K562 (cell line): ENCODE results near the gene HOXB4. TPM values are rescaled to one million over a fixed set of nuclear protein-coding genes. Genes with fewer than 3 reads are reported as not detected.
A peak's percentile ranks its signal among the peaks of the same experiment; 100 is the strongest.

Experiments
- ATAC-seq: fragments of 200-7000 bp; cut with Tn5 transposase; 3 replicates; pipeline ENCODE4 v1.9.1; 2020; ENCODE audit warnings: moderate library complexity
- BruUV-seq: library from RNA; stranded (reverse); fragments of 400-500 nt; replicated peaks from 2 replicates; lab custom pipeline; 2021; lab: Mats Ljungman, UMichigan
- CTCF ChIA-PET: fragments of 300-600 bp; formaldehyde crosslinking; extraction: SDS; loops from one replicate; lab custom pipeline; 2021; ENCODE audit warnings: low intra/inter-chr PET ratio; lab: Yijun Ruan, JAX
- POLR2A ChIA-PET: fragments of 300-600, 350-650 bp; sonication (Branson Sonifier 250); formaldehyde crosslinking; extraction: SDS; loops from one replicate; lab custom pipeline; 2021; ENCODE audit warnings: antibody characterized with exemption, inconsistent platforms; lab: Yijun Ruan, JAX
- DNase-seq, 4 experiments: peaks; one replicate each; pipeline versions ENCODE4 v3.0.0 to v3.0.0-alpha.2; 2011 to 2018; ENCODE audit warnings: low spot score in 3 of 4, mixed read lengths in 3 of 4; ENCODE audit errors: extremely low read depth in 1 of 4
- FAIRE-seq: peaks from 2 replicates; lab custom pipeline; 2011; peaks lifted over from hg19 to GRCh38; lab: Jason Lieb, UNC
- H2AFZ ChIP-seq: 2 replicates; pipeline ENCODE4 v1.6.0; 2011; ENCODE audit warnings: low read depth, low read length, control low read depth, inconsistent platforms
- H3K27ac ChIP-seq: fragments of 200-600 bp; 3 replicates; pipeline ENCODE4 v1.8.0; 2011; ENCODE audit warnings: low read depth, mild to moderate bottlenecking, control low read depth, inconsistent platforms, low read length, moderate library complexity, mixed read lengths; ENCODE audit errors: extremely low read depth
- H3K27me3 ChIP-seq, 2 experiments: fragments of 300-600 bp in 1 of 2; 2 replicates in 1 of 2; 3 replicates in 1 of 2; pipeline versions ENCODE4 v1.6.0 to v1.8.0; 2011; ENCODE audit warnings: inconsistent platforms in 2 of 2, low read length in 2 of 2, mild to moderate bottlenecking in 1 of 2, mixed read lengths in 1 of 2, moderate library complexity in 1 of 2; ENCODE audit not compliant: control insufficient read depth in 2 of 2, insufficient read depth in 2 of 2
- H3K36me3 ChIP-seq: fragments of 300-600 bp; 3 replicates; pipeline ENCODE4 v1.8.0; 2011; ENCODE audit warnings: mild to moderate bottlenecking, low read length, inconsistent platforms; ENCODE audit not compliant: control insufficient read depth, insufficient read depth
- H3K4me1 ChIP-seq, 2 experiments: fragments of 200-600 bp in 1 of 2; replicated peaks in 1 of 2; 2 replicates in 1 of 2; 3 replicates in 1 of 2; pipeline versions ENCODE4 v1.5.1 to v1.8.0; 2011; ENCODE audit warnings: inconsistent platforms in 2 of 2, low read length in 2 of 2, mild to moderate bottlenecking in 1 of 2, mixed read lengths in 1 of 2, moderate library complexity in 1 of 2; ENCODE audit not compliant: control insufficient read depth in 2 of 2, insufficient read depth in 2 of 2
- H3K4me2 ChIP-seq: 2 replicates; pipeline ENCODE4 v1.6.1; 2011; ENCODE audit warnings: low read length, control low read depth, inconsistent platforms, mixed read lengths; ENCODE audit not compliant: insufficient read depth
- H3K4me3 ChIP-seq: fragments of 200-600 bp; sonication (generic), shearing (Covaris generic); 2 replicates; pipeline ENCODE4 v1.5.1; 2016; ENCODE audit warnings: control low read depth, inconsistent platforms
- H3K79me2 ChIP-seq: fragments of 200-600 bp; 3 replicates; pipeline ENCODE4 v1.8.0; 2011; ENCODE audit warnings: low read length, inconsistent platforms; ENCODE audit not compliant: control insufficient read depth, insufficient read depth
- H3K9ac ChIP-seq, 2 experiments: 2 replicates each; pipeline versions ENCODE4 v1.6.0 to v1.6.1; 2011; ENCODE audit warnings: low read depth in 2 of 2, low read length in 2 of 2, control low read depth in 1 of 2, inconsistent platforms in 1 of 2, mild to moderate bottlenecking in 1 of 2, mixed read lengths in 1 of 2; ENCODE audit not compliant: insufficient read depth in 1 of 2
- H3K9me1 ChIP-seq: one replicate; pipeline ENCODE4 v1.6.0; 2011; ENCODE audit warnings: inconsistent platforms, mild to moderate bottlenecking, low read length, moderate library complexity; ENCODE audit not compliant: control insufficient read depth, insufficient read depth
- H3K9me3 ChIP-seq: replicated peaks from 2 replicates; pipeline ENCODE4 v1.5.1; 2011; ENCODE audit warnings: low read depth, low read length, inconsistent platforms; ENCODE audit not compliant: control insufficient read depth, insufficient read depth
- H4K20me1 ChIP-seq: replicated peaks from 2 replicates; pipeline ENCODE4 v1.6.1; 2011; ENCODE audit warnings: low read length, inconsistent platforms, mixed read lengths; ENCODE audit not compliant: control insufficient read depth, insufficient read depth
- AFF4 ChIP-seq: sonication (generic); formaldehyde crosslinking; IDR thresholded peaks from 2 replicates; pipeline ENCODE4 v1.8.0; 2023; ENCODE audit warnings: mild to moderate bottlenecking, missing genetic modification reagents
- BACH1 ChIP-seq: fragments of 200-800 bp; sonication (Bioruptor generic); IDR thresholded peaks from 2 replicates; pipeline ENCODE4 v1.6.1; 2016; ENCODE audit warnings: missing genetic modification characterization, missing compliant biosample characterization
- CHD1 ChIP-seq: fragments of 200-600 bp; sonication (generic); IDR thresholded peaks from one replicate; pipeline ENCODE4 v1.6.1; 2012; ENCODE audit warnings: mild to moderate bottlenecking, moderate library complexity, low read length, inconsistent platforms
- E2F3 ChIP-seq: fragments of 250-450 bp; sonication (Bioruptor Pico); IDR thresholded peaks from 2 replicates; pipeline ENCODE4 v1.4.0; 2020; ENCODE audit warnings: mild to moderate bottlenecking
- GABPA ChIP-seq: fragments of 200-800 bp; sonication (Bioruptor generic); conservative IDR thresholded peaks from 2 replicates; pipeline ENCODE4 v1.6.1; 2016; ENCODE audit warnings: low read depth, missing genetic modification characterization, missing compliant biosample characterization
- KDM5B ChIP-seq: fragments of 200-600 bp; sonication (generic); IDR thresholded peaks from 2 replicates; pipeline ENCODE4 v1.6.1; 2012; ENCODE audit warnings: low read depth, mild to moderate bottlenecking, moderate library complexity, low read length, control low read depth, inconsistent platforms; ENCODE audit not compliant: insufficient replicate concordance
- NR2F6 ChIP-seq: fragments of 450-650 bp; formaldehyde crosslinking; IDR thresholded peaks from 2 replicates; pipeline ENCODE4 v1.4.0; 2020; ENCODE audit warnings: mild to moderate bottlenecking
- RAD21 ChIP-seq, 2 experiments: fragments of 250-450 bp in 1 of 2; fragments of 450-650 bp in 1 of 2; sonication (Bioruptor Pico) in 1 of 2; formaldehyde crosslinking in 1 of 2; IDR thresholded peaks in 1 of 2; conservative IDR thresholded peaks in 1 of 2; 2 replicates each; pipeline versions ENCODE4 v1.4.0 to v1.8.0; 2020 to 2022; ENCODE audit warnings: mild to moderate bottlenecking in 2 of 2, moderate library complexity in 1 of 2
- ZNF436 ChIP-seq: fragments of 250-450, 450-650 bp; sonication (Bioruptor Pico); formaldehyde crosslinking; IDR thresholded peaks from 2 replicates; pipeline ENCODE4 v1.7.0; 2020; ENCODE audit warnings: mild to moderate bottlenecking
- WGBS: fragments of 100-300 bp; shearing (Covaris generic); methylation state at CpG from one replicate; pipeline ENCODE4 v1.1.6; 2016; ENCODE audit warnings: low coverage, mixed read lengths; ENCODE audit not compliant: insufficient coverage; ENCODE audit errors: missing lambda C conversion rate; 5-methylcytosine and 5-hydroxymethylcytosine counted together
- in situ Hi-C: fragments of 300-500 bp; cut with MboI; formaldehyde crosslinking; loops from 4 replicates; pipeline ENCODE4 v1.15.0; 2018; ENCODE audit warnings: inconsistent platforms, mixed read lengths
- intact Hi-C: fragments of 100-400 bp; cut with micrococcal nuclease; formaldehyde crosslinking; loops from 2 replicates; pipeline ENCODE4 v1.14.2; 2022
- polyA plus RNA-seq, 8 experiments: library from polyadenylated mRNA; depleted of rRNA in 4 of 8; stranded (reverse) in 5 of 8; unstranded in 3 of 8; fragments of >200 nt; fragmentation: Nextera tagmentation in 2 of 8; fragmentation: Illumina TruSeq in 1 of 8; extraction: Ambion mirVana in 2 of 8; extraction: Trizol in 1 of 8; gene quantifications; 2 replicates each; pipeline versions ENCODE4 v1.2.1 to v1.2.3, GENCODE V29; 2011 to 2014; ENCODE audit warnings: inconsistent platforms in 1 of 8, missing spikeins in 1 of 8
- total RNA-seq, 7 experiments: library from RNA; depleted of rRNA in 6 of 7; stranded (reverse); fragments of >200 nt in 6 of 7; fragmentation: Illumina TruSeq in 2 of 7; extraction: Trizol in 2 of 7; gene quantifications; 2 replicates each; pipeline versions ENCODE4 v1.2.1 to v1.2.3, GENCODE V29; 2011 to 2021; ENCODE audit warnings: low replicate concordance in 1 of 7

HOXB4 gene
- total and polyA plus RNA-seq, 9 of the 15 experiments (the other 6 are each of a cell fraction or from before 2014, with no cell fraction given), result 1.6 to 34.9 (median 14.9) TPM

GRCh38 chr17:48579471-48579759, 1.3 kb upstream of the HOXB4 start:
- H3K27ac ChIP-seq, result peak overlapping the region; percentile 95
- H3K4me3 ChIP-seq, result peak overlapping the region; percentile 71

GRCh38 chr17:48578616-48579470, 693 bp upstream of the HOXB4 start:
- peaks cover 43 to 51% of the 10 kb centered on the region in 2 experiments for H3K4me1 ChIP-seq
- H3K4me2 ChIP-seq, result peak overlapping the region; percentile 93
- peaks cover 98% of the 10 kb centered on the region for H3K79me2 ChIP-seq
- in situ Hi-C loops (no loop called here), intact Hi-C loops (loop anchor here (1.0 kb wide), 1 partner anchor 32 kb away; no protein-coding TSS in a partner anchor)
- ChIA-PET POLR2A (interaction anchor here (0.6 to 1.0 kb wide), 5 partner anchors 17 to 483 kb away, joined by 3 read pairs; no protein-coding TSS in a partner anchor), CTCF (interaction anchor here (0.7 kb wide), 1 partner anchor 239 kb away, joined by 4 read pairs; no protein-coding TSS in a partner anchor)
- no peaks in the 10 kb centered on the region for H3K27me3 ChIP-seq
- FAIRE-seq (no peak), ATAC-seq (peak; percentile 28), DNase-seq (peak in 3 of 4 experiments; percentile 57 to 62 (median 60))
- H4K20me1 ChIP-seq, result no peaks in the 10 kb centered on the region
- WGBS, result under 1% methylated on average over 41 of the region's 43 CpGs
- H3K9me1 ChIP-seq, result no peaks in the 10 kb centered on the region
- no peaks in the 10 kb centered on the region for H3K9me3 ChIP-seq
- peak overlapping the region; percentile 61; the same call in 1 of the 2 replicates for H2AFZ ChIP-seq
- peaks cover 25% of the 10 kb centered on the region; the same call in 2 of the 3 replicates for H3K36me3 ChIP-seq
- H3K27ac ChIP-seq, result peak overlapping the region; percentile 95
- BruUV-seq, result TSS peak; percentile 62
- H3K9ac ChIP-seq, result peak overlapping the region; percentile 95 to 97
- peak overlapping the region; percentile 71 for H3K4me3 ChIP-seq
- 0 out of 2 replicates have a peak, but pooled peaks have one; percentile 24 for TF ChIP-seq E2F3 (CRISPR knock-in tag)
- TF ChIP-seq KDM5B, result peak; percentile 34
- TF ChIP-seq NR2F6 (CRISPR knock-in tag), result 0 out of 2 replicates have a peak, but pooled peaks have one; percentile 19
- no peak; the same call in 1 of the 2 replicates for TF ChIP-seq BACH1 (tag)
- peak; percentile 67 for TF ChIP-seq CHD1
- no peak for TF ChIP-seq AFF4 (CRISPR knock-in tag)
- TF ChIP-seq RAD21 (CRISPR knock-in tag; conservative IDR thresholded peaks at IDR 0.05 in 1 of 2, IDR thresholded peaks at IDR 0.05 in 1 of 2), result 0 out of 4 replicates have a peak, but pooled peaks of 1 of the 2 experiments have one; percentile 1

More at GRCh38 chr17:48579471-48579759, 1.3 kb upstream of the HOXB4 start:
- Histone ChIP-seq H3K4me1 (peaks cover 38 to 51% of the 10 kb centered on the region in 2 experiments), H3K9me3 (no peaks in the 10 kb centered on the region), H3K79me2 (peaks cover 97% of the 10 kb centered on the region), H2AFZ (peak overlapping the region; percentile 61; the same call in 1 of the 2 replicates), H3K9me1 (no peaks in the 10 kb centered on the region), H3K27me3 (no peaks in the 10 kb centered on the region), H3K9ac (peak overlapping the region; percentile 95 to 97; a peak in 3 of 4 replicates), H4K20me1 (no peaks in the 10 kb centered on the region), H3K36me3 (peaks cover 21% of the 10 kb centered on the region; the same call in 2 of the 3 replicates), H3K4me2 (peak overlapping the region; percentile 93)
- 3% methylated on average over 6 of the region's 7 CpGs for WGBS
- ChIA-PET POLR2A (interaction anchor here (0.7 to 1.0 kb wide), 7 partner anchors 9 to 275 kb away, joined by 3 to 5 read pairs (median 4); no protein-coding TSS in a partner anchor), CTCF (interaction anchor here (0.7 kb wide), 1 partner anchor 240 kb away, joined by 4 read pairs; no protein-coding TSS in a partner anchor)
- in situ Hi-C loops, result no loop called here
- ATAC-seq, result no peak
- peak in 1 of 4 experiments; percentile 31 for DNase-seq
- intact Hi-C loops, result loop anchor here (1.0 kb wide), 1 partner anchor 32 kb away; no protein-coding TSS in a partner anchor
- BruUV-seq, result no TSS peak
- FAIRE-seq, result no peak
- TF ChIP-seq GABPA (tag) (peak; percentile 36), ZNF436 (CRISPR knock-in tag) (no peak)
- TF ChIP-seq, all 486 proteins: peak for 1
